SK-N-SH (cell line): ENCODE results near the gene CALHM1.

ENCODE experiments used
- USF1 ChIP-seq: IDR thresholded peaks from 2 replicates; pipeline ENCODE4 v1.4.0; 2012; ENCODE audit warnings: low read depth, borderline replicate concordance
- TF ChIP-seq, protein P1 (sequence below): fragments of 200-600 bp; sonication (generic); IDR thresholded peaks from 2 replicates; pipeline ENCODE4 v1.6.1; 2017; ENCODE audit warnings: antibody characterized with exemption, mild to moderate bottlenecking, moderate library complexity

DNA sequence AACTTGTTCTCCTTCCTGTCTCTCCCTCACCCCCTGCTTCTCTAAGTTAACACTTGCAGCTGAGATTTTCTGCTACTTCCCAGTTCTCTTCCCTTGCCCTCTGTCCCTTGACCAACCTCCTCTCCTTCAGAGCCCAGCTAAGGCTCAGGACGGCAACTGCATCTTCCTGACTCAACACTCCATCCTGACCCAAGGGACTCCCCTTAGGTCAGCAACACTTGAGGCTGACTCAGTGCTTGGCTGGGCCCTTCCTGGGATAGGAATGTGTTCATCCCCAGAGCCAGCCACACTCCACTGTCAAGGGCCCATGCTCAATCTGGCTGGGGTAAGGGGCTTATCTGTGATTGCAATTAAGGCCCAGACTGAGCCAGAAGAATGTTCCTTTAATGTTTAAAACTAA, 10.0 kb downstream of the CALHM1 start:
- TF ChIP-seq USF1, result no peak
- TF ChIP-seq, protein P1, sequence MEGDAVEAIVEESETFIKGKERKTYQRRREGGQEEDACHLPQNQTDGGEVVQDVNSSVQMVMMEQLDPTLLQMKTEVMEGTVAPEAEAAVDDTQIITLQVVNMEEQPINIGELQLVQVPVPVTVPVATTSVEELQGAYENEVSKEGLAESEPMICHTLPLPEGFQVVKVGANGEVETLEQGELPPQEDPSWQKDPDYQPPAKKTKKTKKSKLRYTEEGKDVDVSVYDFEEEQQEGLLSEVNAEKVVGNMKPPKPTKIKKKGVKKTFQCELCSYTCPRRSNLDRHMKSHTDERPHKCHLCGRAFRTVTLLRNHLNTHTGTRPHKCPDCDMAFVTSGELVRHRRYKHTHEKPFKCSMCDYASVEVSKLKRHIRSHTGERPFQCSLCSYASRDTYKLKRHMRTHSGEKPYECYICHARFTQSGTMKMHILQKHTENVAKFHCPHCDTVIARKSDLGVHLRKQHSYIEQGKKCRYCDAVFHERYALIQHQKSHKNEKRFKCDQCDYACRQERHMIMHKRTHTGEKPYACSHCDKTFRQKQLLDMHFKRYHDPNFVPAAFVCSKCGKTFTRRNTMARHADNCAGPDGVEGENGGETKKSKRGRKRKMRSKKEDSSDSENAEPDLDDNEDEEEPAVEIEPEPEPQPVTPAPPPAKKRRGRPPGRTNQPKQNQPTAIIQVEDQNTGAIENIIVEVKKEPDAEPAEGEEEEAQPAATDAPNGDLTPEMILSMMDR, result no peak
